ENCODE measurements around the gene PLEKHA6. TPM values are rescaled to one million over a fixed set of nuclear protein-coding genes. Genes with fewer than 3 reads are reported as not detected.

Gene PLEKHA6
- total RNA-seq, 2 donors from 2014 or later = 24.5 to 49.3 TPM

DNA sequence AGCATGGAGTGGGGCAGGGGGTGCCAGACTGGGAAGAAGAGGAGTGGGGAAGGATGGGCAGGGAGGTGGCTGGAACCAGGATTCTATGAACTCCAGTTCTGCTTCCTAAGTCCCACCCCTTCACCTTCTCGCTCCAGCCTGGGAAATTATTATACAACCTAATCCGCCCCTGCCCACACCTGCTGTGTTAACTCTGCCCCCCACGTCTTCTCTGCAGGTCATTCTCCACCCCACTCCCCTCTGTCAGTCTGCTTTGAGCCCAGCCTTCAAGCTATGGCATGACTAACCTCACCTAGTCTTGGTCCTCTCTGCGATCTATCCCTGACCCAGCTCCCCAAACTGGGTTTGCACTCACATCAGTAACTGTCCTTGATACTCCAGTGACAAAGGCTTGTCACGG lies 99.9 kb downstream of the PLEKHA6 start:
- no peak overlapping the region for H3K27ac ChIP-seq
- H3K36me3 ChIP-seq = no peaks in the 10 kb centered on the region
- DNase-seq (ENCODE audit: low spot score) = no peak
- no peaks in the 10 kb centered on the region for H3K9me3 ChIP-seq
- no peaks in the 10 kb centered on the region for H3K27me3 ChIP-seq (replicated peaks; ENCODE audit: insufficient read depth)
- TF ChIP-seq POLR2AphosphoS5 (IDR thresholded peaks at IDR 0.05) = no peak
- TF ChIP-seq POLR2A (IDR thresholded peaks at IDR 0.05) = no peak
- TF ChIP-seq, protein P1, sequence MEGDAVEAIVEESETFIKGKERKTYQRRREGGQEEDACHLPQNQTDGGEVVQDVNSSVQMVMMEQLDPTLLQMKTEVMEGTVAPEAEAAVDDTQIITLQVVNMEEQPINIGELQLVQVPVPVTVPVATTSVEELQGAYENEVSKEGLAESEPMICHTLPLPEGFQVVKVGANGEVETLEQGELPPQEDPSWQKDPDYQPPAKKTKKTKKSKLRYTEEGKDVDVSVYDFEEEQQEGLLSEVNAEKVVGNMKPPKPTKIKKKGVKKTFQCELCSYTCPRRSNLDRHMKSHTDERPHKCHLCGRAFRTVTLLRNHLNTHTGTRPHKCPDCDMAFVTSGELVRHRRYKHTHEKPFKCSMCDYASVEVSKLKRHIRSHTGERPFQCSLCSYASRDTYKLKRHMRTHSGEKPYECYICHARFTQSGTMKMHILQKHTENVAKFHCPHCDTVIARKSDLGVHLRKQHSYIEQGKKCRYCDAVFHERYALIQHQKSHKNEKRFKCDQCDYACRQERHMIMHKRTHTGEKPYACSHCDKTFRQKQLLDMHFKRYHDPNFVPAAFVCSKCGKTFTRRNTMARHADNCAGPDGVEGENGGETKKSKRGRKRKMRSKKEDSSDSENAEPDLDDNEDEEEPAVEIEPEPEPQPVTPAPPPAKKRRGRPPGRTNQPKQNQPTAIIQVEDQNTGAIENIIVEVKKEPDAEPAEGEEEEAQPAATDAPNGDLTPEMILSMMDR (IDR thresholded peaks at IDR 0.05) = no peak
- H3K4me3 ChIP-seq = no peak overlapping the region
- intact Hi-C loops (cut with DNase I) = loop anchor here (5.0 kb wide), 2 partner anchors 48 to 93 kb away; no protein-coding TSS in a partner anchor
- 95% methylated on average over 5 of the region's 5 CpGs for WGBS
- H3K4me1 ChIP-seq (replicated peaks) = peaks cover 18% of the 10 kb centered on the region

DNA sequence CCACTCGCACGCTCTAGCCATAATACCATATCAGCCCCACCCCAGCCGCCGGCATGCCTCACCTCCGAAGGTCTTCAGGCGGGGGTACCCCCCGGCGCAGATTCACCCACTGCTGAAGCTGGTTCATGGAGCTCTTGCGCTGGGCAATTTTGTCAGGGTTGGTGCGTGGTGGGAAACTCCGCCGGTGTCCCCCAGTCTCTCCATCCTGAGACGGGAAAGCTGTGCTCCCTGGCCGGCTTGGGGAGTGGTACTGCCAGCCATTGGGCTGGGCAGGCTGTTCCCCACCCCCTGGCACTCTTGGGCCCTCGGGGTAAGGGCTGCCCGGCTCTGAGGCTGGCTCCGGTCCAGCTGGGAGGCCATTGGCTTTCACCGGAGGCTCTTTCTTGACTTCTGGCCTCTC lies 100.5 kb downstream of the PLEKHA6 start:
- Histone ChIP-seq H3K4me3 (no peak overlapping the region), H3K27ac (no peak overlapping the region), H3K9me3 (no peaks in the 10 kb centered on the region), H3K36me3 (no peaks in the 10 kb centered on the region), H3K27me3 (replicated peaks; ENCODE audit: insufficient read depth) (no peaks in the 10 kb centered on the region), H3K4me1 (replicated peaks) (peaks cover 18% of the 10 kb centered on the region)
- 89% methylated on average over 18 of the region's 18 CpGs for WGBS
- TF ChIP-seq, protein P1 (IDR thresholded peaks at IDR 0.05) = no peak
- TF ChIP-seq POLR2AphosphoS5 (IDR thresholded peaks at IDR 0.05) (no peak), POLR2A (IDR thresholded peaks at IDR 0.05) (no peak)
- intact Hi-C loops (cut with DNase I) = loop anchor here (5.0 kb wide), 1 partner anchor 48 kb away; no protein-coding TSS in a partner anchor
- DNase-seq (ENCODE audit: low spot score) = no peak

DNA sequence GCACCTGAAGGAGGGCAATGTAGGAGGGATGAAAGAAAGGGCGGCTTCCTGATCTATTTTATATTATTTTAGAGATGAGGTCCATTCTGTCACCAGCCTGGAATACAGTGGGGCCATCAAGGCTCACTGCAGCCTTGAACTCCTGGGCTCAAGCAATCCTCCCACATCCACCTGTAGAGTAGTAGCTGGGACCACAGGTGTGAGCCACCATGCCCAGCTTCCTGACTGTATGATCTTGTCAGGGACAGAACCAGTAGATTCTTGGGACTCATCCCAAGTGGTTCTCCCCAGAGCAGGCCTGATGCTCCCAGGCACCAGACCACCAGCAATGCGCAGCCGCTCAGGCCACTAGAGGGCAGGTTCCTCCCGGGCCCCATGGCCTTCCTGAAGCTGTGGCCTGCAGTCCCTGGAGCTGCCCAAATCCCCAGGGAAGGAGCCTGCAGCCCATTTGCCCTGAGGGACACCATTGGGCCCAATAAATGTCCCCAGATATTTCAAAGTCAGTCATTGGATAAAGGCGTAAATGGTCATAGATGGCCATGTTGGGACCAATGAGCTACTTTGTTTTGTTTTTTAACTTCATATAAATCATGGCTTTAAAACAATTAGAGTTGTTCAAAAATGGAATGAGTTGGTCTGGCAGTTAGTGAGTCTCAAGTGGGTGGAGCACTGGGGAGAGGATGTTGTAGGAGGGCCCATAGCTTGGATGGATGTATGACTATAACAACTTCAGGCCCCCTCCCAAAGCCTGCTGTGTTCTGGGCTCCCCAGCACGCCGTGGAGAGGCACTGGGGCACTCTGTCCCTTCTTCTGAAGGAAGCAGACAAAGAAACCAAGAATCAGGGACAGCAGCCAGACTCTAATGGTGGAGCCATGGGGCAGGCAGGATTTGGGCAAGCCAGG lies 101.3 kb downstream of the PLEKHA6 start:
- H3K27ac ChIP-seq = no peak overlapping the region
- no peak overlapping the region for H3K4me3 ChIP-seq
- peaks cover 18% of the 10 kb centered on the region for H3K4me1 ChIP-seq (replicated peaks)
- TF ChIP-seq POLR2A (IDR thresholded peaks at IDR 0.05) (no peak), POLR2AphosphoS5 (IDR thresholded peaks at IDR 0.05) (peak; percentile 23)
- TF ChIP-seq, protein P1 (IDR thresholded peaks at IDR 0.05) = peak; percentile 38 to 75 (median 66)
- H3K27me3 ChIP-seq (replicated peaks; ENCODE audit: insufficient read depth) = no peaks in the 10 kb centered on the region
- no peaks in the 10 kb centered on the region for H3K9me3 ChIP-seq
- WGBS = 53% methylated on average over 7 of the region's 7 CpGs
- DNase-seq (ENCODE audit: low spot score) = peak; percentile 60
- intact Hi-C loops (cut with DNase I) = loop anchor here (1.0 to 5.0 kb wide), 2 partner anchors 49 to 105 kb away; no protein-coding TSS in a partner anchor
- no peaks in the 10 kb centered on the region for H3K36me3 ChIP-seq

DNA sequence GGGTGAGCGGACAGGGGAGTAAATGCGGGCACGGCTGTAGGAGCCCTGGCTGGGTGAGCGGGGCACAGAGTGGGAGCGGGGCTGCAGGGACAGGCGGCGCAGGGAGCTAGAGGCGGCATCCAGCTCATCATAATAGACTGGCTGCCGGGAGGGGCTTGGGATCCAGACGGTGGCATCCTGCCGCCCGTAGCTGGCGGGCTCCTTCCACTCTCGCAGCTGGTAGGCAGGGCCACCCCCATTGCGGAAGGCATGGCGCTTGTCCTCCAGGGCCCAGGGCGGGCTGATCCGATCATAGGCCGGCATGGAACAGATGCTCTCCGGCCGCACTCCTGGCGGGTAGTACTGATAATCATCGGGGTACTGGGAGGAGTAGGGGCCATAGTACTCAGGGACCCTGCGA lies 102.3 kb downstream of the PLEKHA6 start:
- intact Hi-C loops (cut with DNase I) = loop anchor here (5.0 kb wide), 1 partner anchor 50 kb away; no protein-coding TSS in a partner anchor
- Histone ChIP-seq H3K9me3 (no peaks in the 10 kb centered on the region), H3K4me1 (replicated peaks) (peaks cover 18% of the 10 kb centered on the region), H3K4me3 (no peak overlapping the region), H3K36me3 (no peaks in the 10 kb centered on the region), H3K27ac (no peak overlapping the region), H3K27me3 (replicated peaks; ENCODE audit: insufficient read depth) (no peaks in the 10 kb centered on the region)
- WGBS = 90% methylated on average over 24 of the region's 24 CpGs
- no peak for DNase-seq (ENCODE audit: low spot score)
- TF ChIP-seq, protein P1 (IDR thresholded peaks at IDR 0.05) = no peak
- TF ChIP-seq POLR2A (IDR thresholded peaks at IDR 0.05) = no peak
- TF ChIP-seq POLR2AphosphoS5 (IDR thresholded peaks at IDR 0.05) = no peak

Measured in prostate gland (tissue), 2 donors.